Uterine smooth muscle cell (primary cell): ENCODE measurements around the gene KRTAP4-16. TPM values are rescaled to one million over a fixed set of nuclear protein-coding genes. Genes with fewer than 3 reads are reported as not detected.

ENCODE experiments used
- total RNA-seq: library from RNA; depleted of rRNA; stranded (reverse); fragments of >200 nt; gene quantifications from 2 replicates; pipeline ENCODE4 v1.2.3, GENCODE V29; 2014

Gene KRTAP4-16
- total RNA-seq = not detected in 2 replicates

DNA sequence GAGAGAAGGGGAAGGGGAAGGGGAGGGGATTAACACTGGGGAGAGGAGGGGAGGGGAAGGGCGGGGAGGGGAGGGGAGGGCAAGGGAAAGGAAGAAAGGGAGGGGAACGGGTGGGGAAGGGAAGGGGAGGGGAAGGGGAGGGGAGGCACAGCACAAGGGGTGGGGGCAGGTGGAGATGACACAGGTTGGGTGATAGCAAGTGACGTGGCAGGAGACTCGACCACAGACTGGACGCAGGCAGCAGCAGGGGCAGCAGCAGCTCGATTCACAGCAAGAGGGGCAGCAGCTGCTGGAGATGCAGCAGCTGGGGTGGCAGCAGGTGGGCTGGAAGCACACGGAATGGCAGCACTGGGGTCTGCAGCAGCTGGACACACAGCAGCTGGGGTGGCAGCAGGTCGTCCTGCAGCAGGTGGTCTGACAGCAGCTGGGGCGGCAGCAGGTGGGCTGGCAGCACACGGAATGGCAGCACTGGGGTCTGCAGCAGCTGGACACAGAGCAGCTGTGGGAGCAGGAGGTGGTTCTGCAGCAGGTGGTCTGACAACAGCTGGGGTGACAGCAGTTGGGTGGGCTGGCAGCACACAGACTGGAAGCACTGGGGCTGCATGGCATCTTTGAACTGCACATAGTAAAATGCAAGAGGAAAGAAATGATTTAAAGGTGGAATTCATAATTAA, at the start of gene KRTAP4-16:
Gene KRTAP4-16, minus strand, starts transcription at position 624 of the 674 bp plus-strand sequence. Its CDS starts 0 bp downstream, at position 624.

DNA sequence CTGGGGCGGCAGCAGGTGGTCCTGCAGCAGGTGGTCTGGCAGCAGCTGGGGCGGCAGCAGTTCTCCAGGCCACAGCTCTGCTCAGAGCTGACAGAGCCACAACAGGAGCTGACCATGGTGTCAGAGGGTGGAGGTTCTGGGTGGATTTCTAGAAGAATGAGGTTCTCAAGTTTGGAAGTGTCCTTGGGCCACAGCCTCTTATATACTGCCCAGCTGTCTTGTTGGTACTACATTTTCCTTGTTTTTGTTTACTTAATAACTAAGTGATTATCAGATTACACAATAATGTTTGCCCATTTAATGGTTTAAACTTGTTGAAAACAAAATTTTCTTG, 47.6 kb upstream of the KRTAP4-16 start, which contains the start of gene KRTAP4-5:
Gene KRTAP4-5, minus strand, starts transcription at position 174 of the 334 bp plus-strand sequence. Its CDS starts 58 bp downstream, at position 116.

DNA sequence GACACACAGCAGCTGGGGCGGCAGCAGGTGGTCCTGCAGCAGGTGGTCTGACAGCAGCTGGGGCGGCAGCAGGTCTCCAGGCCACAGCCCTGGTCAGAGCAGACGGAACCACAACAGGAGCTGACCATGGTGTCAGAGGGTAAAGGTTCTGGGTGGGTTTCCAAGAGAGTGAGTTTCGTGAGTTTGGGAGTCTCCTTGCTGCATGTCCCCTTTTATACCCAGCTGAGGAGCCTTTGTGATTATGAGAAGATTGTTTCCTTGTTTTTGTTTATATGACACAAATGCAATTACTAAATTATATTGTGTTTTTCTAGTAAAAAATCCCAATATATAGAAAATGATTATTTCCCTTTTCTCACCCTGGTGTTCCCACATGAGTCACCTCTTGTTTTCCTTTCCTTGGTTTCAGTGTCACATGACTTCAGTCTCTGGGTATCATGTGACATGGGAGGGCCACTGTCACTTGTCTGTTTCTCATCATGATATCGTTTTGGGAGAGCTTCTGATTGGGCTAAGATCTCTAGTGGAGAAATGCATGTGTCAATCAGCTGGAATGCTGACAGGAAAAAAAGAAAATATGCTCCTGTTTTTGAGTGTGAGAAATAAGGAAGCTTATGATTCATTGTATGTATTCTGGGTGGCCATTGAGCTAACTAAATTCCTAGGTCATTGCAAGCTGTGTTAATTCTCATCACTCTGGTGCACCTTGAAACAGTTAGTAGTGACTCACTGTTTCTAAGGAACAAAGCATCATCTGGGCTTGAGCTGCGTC, 38.5 kb upstream of the KRTAP4-16 start, which contains the start of gene KRTAP4-6:
Gene KRTAP4-6, minus strand, starts transcription at position 185 of the 772 bp plus-strand sequence. Its CDS starts 57 bp downstream, at position 128.

DNA sequence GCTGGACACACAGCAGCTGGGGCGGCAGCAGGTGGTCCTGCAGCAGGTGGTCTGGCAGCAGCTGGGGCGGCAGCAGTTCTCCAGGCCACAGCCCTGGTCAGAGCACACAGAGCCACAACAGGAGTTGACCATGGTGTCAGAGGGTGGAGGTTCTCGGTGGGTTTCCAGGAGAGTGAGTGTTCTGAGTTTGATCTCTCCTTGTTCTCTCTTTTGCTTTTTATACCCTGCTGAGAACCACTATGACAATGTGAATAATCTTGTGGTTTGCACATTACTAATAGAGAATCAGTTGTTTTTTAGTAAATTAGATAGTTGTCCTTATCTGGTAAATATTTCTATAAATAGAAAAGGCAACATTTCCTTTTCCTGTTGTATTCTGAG, 22.0 kb upstream of the KRTAP4-16 start, which contains the start of gene KRTAP4-12:
Gene KRTAP4-12, minus strand, starts transcription at position 192 of the 381 bp plus-strand sequence. Its CDS starts 60 bp downstream, at position 132.

DNA sequence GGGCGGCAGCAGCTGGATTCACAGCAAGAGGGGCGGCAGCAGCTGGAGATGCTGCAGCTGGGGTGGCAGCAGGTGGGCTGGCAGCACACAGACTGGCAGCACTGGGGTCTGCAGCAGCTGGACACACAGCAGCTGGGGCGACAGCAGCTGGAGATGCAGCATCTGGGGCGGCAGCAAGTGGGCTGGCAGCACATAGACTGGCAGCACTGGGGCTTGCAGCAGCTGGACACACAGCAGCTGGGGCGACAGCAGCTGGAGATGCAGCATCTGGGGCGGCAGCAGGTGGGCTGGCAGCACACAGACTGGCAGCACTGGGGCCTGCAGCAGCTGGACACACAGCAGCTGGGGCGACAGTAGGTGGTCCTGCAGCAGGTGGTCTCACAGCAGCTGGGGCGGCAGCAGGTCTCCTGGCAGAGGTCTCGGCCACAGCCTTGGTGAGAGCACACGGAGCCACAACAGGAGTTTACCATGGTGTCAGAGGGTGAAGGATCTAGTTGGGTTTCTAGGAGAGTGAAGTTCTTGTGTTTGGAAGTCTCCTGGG, 15.9 kb upstream of the KRTAP4-16 start, which contains the start of gene KRTAP4-11:
Gene KRTAP4-11, minus strand, starts transcription at position 528 of the 541 bp plus-strand sequence. Its CDS starts 58 bp downstream, at position 470.

DNA sequence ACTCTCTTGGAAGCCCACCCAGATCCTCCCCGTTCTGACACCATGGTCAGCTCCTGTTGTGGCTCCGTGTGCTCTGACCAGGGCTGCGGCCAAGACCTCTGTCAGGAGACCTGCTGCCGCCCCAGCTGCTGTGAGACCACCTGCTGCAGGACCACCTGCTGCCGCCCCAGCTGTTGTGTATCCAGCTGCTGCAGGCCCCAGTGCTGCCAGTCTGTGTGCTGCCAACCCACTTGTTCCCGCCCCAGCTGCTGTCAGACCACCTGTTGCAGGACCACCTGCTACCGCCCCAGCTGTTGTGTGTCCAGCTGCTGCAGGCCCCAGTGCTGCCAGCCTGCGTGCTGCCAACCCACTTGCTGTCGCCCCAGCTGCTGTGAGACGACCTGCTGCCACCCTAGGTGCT, 3.3 kb upstream of the KRTAP4-16 start, which contains the start of gene KRTAP4-9:
Gene KRTAP4-9, plus strand, starts transcription at position 43 of the 400 bp plus-strand sequence. Its CDS starts 0 bp downstream, at position 43.

DNA sequence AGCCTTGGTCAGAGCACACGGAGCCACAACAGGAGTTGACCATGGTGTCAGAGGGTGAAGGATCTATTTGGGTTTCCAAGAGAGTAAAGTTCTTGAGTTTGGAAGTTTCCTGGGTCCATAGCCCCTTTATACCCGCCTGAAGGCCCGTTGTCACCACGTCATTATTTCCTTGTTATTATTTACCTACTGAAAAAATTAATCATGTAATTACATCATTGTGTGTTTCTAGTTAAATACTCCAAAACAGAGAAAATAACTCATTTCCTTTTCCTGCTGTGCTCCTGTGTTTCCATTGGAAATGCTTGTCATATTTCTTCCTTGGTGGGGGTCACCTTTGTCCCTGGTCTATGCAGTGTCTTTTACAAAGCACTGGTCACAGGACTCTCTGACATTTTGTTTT, 4.0 kb downstream of the KRTAP4-16 start, which contains the start of gene KRTAP4-8:
Gene KRTAP4-8, minus strand, starts transcription at position 101 of the 400 bp plus-strand sequence. Its CDS starts 58 bp downstream, at position 43.

DNA sequence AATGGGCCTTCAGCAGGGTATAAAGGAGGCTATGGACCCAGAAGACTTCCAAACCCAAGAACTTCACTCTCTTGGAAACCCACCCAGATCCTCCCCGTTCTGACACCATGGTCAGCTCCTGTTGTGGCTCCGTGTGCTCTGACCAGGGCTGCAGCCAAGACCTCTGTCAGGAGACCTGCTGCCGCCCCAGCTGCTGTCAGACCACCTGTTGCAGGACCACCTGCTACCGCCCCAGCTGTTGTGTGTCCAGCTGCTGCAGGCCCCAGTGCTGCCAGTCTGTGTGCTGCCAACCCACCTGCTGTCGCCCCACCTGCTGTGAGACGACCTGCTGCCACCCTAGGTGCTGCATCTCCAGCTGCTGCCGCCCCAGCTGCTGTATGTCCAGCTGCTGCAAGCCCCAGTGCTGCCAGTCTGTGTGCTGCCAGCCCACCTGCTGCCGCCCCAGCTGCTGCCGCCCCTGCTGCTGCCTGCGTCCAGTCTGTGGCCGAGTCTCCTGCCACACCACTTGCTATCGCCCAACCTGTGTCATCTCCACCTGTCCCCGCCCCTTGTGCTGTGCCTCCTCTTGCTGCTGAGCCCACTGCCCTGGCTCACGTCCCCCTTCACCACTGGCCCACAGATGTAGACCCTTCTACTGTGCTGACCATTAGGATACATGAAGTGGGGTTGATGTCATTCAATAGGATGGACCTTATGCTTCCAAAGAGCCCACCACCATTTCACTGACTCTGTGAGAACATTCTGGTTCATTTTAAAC, 17.7 kb downstream of the KRTAP4-16 start, which contains the start of gene KRTAP4-7:
Gene KRTAP4-7, plus strand, starts transcription at position 51 of the 757 bp plus-strand sequence. Its CDS starts 57 bp downstream, at position 108.

DNA sequence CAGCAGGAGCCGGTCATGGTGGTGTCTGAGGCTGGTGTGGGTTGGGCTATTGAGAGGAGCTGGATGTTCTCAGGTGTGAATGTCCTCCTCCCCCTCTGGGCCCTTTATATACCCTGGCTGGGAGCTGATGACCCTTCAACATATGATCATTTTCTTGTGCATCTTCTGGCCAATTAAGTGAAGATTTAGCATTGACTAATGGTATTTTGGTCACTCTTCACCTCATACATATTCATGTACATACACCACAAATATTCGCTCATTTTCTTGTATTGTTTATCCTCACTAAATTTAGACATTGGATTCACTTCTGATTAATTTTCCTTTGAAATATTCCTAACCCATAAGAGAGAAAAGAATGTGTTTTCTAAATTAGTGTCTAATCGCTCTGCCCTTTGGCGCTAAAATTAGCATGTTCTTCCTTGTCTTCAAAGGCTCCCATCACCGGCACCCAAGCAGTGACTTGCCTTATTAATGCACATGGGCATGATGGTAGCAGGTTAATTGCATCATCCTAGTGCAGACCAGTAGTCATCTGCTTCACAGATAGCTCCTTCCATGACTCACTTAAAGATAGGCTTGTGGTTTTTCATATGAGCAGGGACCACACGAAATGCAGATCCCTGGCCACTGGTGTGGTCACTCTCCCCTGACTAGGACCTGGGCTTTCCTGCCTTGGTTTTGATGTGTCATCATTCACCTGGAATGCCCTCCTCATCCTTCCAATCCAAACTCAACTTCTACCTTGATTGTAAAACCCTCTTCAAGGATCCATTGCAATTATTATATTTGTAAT, 36.0 kb downstream of the KRTAP4-16 start, which contains the start of gene KRTAP2-4:
Gene KRTAP2-4, minus strand, starts transcription at position 51 of the 796 bp plus-strand sequence. Its CDS starts 34 bp downstream, at position 17.

DNA sequence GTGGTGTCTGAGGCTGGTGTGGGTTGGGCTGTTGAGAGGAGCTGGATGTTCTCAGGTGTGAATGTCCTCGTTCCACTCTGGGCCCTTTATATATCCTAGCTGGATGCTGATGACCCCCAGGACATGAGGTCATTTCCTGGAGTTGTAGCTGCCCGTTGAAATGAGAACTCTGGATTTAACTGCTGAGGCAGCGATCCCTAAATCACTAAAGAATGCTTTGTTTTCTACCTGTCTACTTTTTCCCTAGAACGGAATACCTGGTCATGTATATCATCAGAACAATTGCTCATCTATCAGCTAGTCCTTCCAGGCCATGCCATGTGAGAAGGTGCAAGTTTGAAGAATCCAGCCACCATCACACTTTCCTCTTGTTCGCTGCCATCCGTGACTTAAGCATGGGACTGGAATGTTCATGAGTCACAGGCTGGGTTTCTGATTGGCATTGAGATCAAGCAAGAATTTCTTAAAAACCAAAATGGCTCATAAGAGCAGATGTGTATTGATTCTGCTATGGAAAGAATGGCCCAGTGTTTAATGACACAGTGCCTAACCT, 41.9 kb downstream of the KRTAP4-16 start, which contains the start of gene KRTAP2-3:
Gene KRTAP2-3, minus strand, starts transcription at position 63 of the 553 bp plus-strand sequence. CDS start 64 bp downstream, outside the sequence.

DNA sequence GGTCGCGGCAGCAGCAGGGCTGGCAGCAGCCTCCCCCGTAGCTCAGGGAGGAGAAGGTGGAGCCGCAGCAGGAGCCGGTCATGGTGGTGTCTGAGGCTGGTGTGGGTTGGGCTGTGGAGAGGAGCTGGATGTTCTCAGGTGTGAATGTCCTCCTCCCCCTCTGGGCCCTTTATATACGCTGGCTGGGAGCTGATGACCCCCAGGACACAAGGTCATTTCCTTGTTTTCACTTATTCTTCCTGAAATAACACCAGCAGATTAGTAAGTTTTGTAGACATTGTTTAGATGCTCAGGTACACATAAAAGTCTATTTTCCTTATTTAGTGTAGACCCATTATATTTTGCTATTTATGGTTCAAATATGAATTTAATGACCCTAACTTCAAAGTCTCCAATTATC, 46.9 kb downstream of the KRTAP4-16 start, which contains the start of gene KRTAP2-2:
Gene KRTAP2-2, minus strand, starts transcription at position 101 of the 400 bp plus-strand sequence. Its CDS starts 19 bp downstream, at position 82.

Other genes with a start within 250 kb of the KRTAP4-16 start
- gene KRT12, start 235.0 kb downstream of the KRTAP4-16 start, total RNA-seq = under 0.01 TPM in 1 of 2 replicates, not detected in the other
- 0.22 TPM in 1 of 2 replicates, not detected in the other for gene KRT20, start 217.0 kb downstream of the KRTAP4-16 start, total RNA-seq
- 0.50 and 0.55 TPM in 2 replicates for gene KRT23, start 164.6 kb downstream of the KRTAP4-16 start, total RNA-seq
- 0.11 TPM in 1 of 2 replicates, not detected in the other for gene KRT39, start 135.3 kb downstream of the KRTAP4-16 start, total RNA-seq
- gene KRT40, start 117.9 kb downstream of the KRTAP4-16 start, total RNA-seq = not detected in 2 replicates
- not detected in 2 replicates for gene KRTAP3-3, start 108.0 kb downstream of the KRTAP4-16 start, total RNA-seq
- not detected in 2 replicates for gene KRTAP3-2, start 102.3 kb downstream of the KRTAP4-16 start, total RNA-seq
- not detected in 2 replicates for gene KRTAP3-1, start 93.1 kb downstream of the KRTAP4-16 start, total RNA-seq
- 32.6 and 54.1 TPM in 2 replicates for gene KRTAP1-5, start 75.0 kb downstream of the KRTAP4-16 start, total RNA-seq
- not detected in 2 replicates for gene KRTAP1-4, start 72.0 kb downstream of the KRTAP4-16 start, total RNA-seq
- gene KRTAP1-3, start 67.3 kb downstream of the KRTAP4-16 start, total RNA-seq = not detected in 2 replicates
- gene KRTAP1-1, start 60.8 kb downstream of the KRTAP4-16 start, total RNA-seq = 0.55 and 0.87 TPM in 2 replicates
- not detected in 2 replicates for gene KRTAP2-1, start 54.9 kb downstream of the KRTAP4-16 start, total RNA-seq
- not detected in 2 replicates for gene KRTAP2-2, start 47.0 kb downstream of the KRTAP4-16 start, total RNA-seq
- gene KRTAP2-3, start 42.1 kb downstream of the KRTAP4-16 start, total RNA-seq = 0.12 and 1.00 TPM in 2 replicates
- not detected in 2 replicates for gene KRTAP2-4, start 36.3 kb downstream of the KRTAP4-16 start, total RNA-seq
- gene KRTAP4-7, start 18.1 kb downstream of the KRTAP4-16 start, total RNA-seq = not detected in 2 replicates
- not detected in 2 replicates for gene KRTAP4-8, start 4.1 kb downstream of the KRTAP4-16 start, total RNA-seq
- gene KRTAP4-9, start 3.2 kb upstream of the KRTAP4-16 start, total RNA-seq = 0.12 TPM in 1 of 2 replicates, not detected in the other
- gene KRTAP4-11, start 16.2 kb upstream of the KRTAP4-16 start, total RNA-seq = not detected in 2 replicates
- gene KRTAP4-12, start 22.0 kb upstream of the KRTAP4-16 start, total RNA-seq = not detected in 2 replicates
- not detected in 2 replicates for gene KRTAP4-6, start 38.3 kb upstream of the KRTAP4-16 start, total RNA-seq
- not detected in 2 replicates for gene KRTAP4-5, start 47.6 kb upstream of the KRTAP4-16 start, total RNA-seq
- not detected in 2 replicates for gene KRTAP4-4, start 58.5 kb upstream of the KRTAP4-16 start, total RNA-seq
- not detected in 2 replicates for gene KRTAP4-3, start 66.0 kb upstream of the KRTAP4-16 start, total RNA-seq
- gene KRTAP4-2, start 76.0 kb upstream of the KRTAP4-16 start, total RNA-seq = not detected in 2 replicates
- 0.11 TPM in 1 of 2 replicates, not detected in the other for gene KRTAP4-1, start 82.7 kb upstream of the KRTAP4-16 start, total RNA-seq
- gene KRTAP9-1, start 87.7 kb upstream of the KRTAP4-16 start, total RNA-seq = not detected in 2 replicates
- gene KRTAP9-2, start 124.4 kb upstream of the KRTAP4-16 start, total RNA-seq = not detected in 2 replicates
- not detected in 2 replicates for gene KRTAP9-3, start 130.2 kb upstream of the KRTAP4-16 start, total RNA-seq
- gene KRTAP9-8, start 135.8 kb upstream of the KRTAP4-16 start, total RNA-seq = not detected in 2 replicates
- gene KRTAP9-4, start 147.5 kb upstream of the KRTAP4-16 start, total RNA-seq = not detected in 2 replicates
- gene KRTAP9-9, start 153.2 kb upstream of the KRTAP4-16 start, total RNA-seq = not detected in 2 replicates
- not detected in 2 replicates for gene KRTAP9-6, start 163.2 kb upstream of the KRTAP4-16 start, total RNA-seq
- not detected in 2 replicates for gene KRTAP9-7, start 173.5 kb upstream of the KRTAP4-16 start, total RNA-seq
- gene KRTAP29-1, start 200.6 kb upstream of the KRTAP4-16 start, total RNA-seq = not detected in 2 replicates
- not detected in 2 replicates for gene KRTAP16-1, start 207.1 kb upstream of the KRTAP4-16 start, total RNA-seq
- 0.12 and 0.33 TPM in 2 replicates for gene KRTAP17-1, start 213.5 kb upstream of the KRTAP4-16 start, total RNA-seq
- gene KRT33A, start 248.6 kb upstream of the KRTAP4-16 start, total RNA-seq = not detected in 2 replicates